Measurements from ENCODE around the gene RBM15B. TPM values are rescaled to one million over a fixed set of nuclear protein-coding genes. Genes with fewer than 3 reads are reported as not detected.
A peak's percentile ranks its signal among the peaks of the same experiment; 100 is the strongest.

The RBM15B gene
- total RNA-seq, 2 experiments from 2014 or later: 34.5 to 35.6 TPM

- no peak for DNase-seq
- H3K27me3 Mint-ChIP-seq: no peaks in the 10 kb centered on the region
- peaks cover 10% of the 10 kb centered on the region for H3K36me3 Mint-ChIP-seq
- H3K4me3 Mint-ChIP-seq: no peak overlapping the region
- H3K9me3 Mint-ChIP-seq: no peaks in the 10 kb centered on the region
- H3K27ac Mint-ChIP-seq: peak overlapping the region; percentile 25
- H3K4me1 Mint-ChIP-seq: peaks cover 5% of the 10 kb centered on the region
Measured at GRCh38 chr3:51441282-51442030, 50.4 kb downstream of the RBM15B start.

DNA sequence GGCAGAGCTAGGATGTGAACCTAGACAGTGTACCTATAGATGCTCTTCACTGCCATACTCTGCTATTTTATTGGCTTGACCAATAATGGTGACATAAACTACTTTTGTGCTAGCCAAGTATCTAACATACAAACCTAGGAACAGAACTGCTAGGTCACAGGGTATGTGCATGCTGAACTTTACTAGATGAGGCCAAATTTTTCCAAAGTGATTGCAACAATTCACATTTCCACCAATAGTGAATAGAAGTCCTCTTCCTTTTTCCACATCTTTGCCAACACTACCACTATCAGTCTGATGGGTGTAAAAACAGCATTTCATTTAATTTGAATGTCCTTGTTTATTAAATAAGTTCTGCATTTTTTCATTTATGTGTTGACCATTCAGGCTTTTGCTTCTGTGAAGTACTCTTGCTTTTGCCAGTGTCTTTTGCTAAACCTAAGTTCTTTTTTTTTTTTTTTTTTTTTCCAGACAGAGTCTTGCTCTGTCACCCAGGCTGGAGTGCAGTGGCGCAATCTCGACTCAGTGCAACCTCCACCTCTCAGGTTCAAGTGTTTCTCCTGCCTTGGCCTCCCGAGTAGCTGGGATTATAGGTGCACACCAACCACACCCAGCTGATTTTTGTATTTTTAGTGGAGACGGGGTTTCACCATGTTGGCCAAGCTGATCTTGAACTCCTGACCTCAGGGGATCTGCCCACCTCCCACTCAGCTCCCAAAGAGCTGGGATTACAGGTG is 54.6 kb downstream of the RBM15B start:
- Mint-ChIP-seq H3K27ac (no peak overlapping the region), H3K9me3 (peaks cover 5% of the 10 kb centered on the region), H3K27me3 (no peaks in the 10 kb centered on the region), H3K4me3 (no peak overlapping the region), H3K4me1 (peaks cover 26% of the 10 kb centered on the region), H3K36me3 (peaks cover 27% of the 10 kb centered on the region)
- DNase-seq: no peak

Other genes with a start within 250 kb of the RBM15B start
- 100 to 1,000 TPM; 157 to 159 TPM for gene MANF, start 6.0 kb upstream of the RBM15B start, total RNA-seq
- 10 to 100 TPM; 40.7 to 42.4 TPM for gene DCAF1, start 108.7 kb downstream of the RBM15B start, total RNA-seq
- 10 to 100 TPM; 26.4 to 28.0 TPM for gene RAD54L2, start 147.4 kb downstream of the RBM15B start, total RNA-seq